Kidney (tissue), 14 donors: Measurements from ENCODE around the gene NPPA. TPM values are rescaled to one million over a fixed set of nuclear protein-coding genes. Genes with fewer than 3 reads are reported as not detected.
A peak's percentile ranks its signal among the peaks of the same experiment; 100 is the strongest.
"Not testable (repeated sequence)": the region's sequence is repeated elsewhere in the genome, so short reads cannot be mapped to it uniquely, and the experiment has no call there.

Source experiments
- DNase-seq, 5 donors: peaks; one replicate each; pipeline ENCODE4 v3.0.0-alpha.2; 2013 to 2020
- FAIRE-seq: peaks from 2 replicates; lab custom pipeline; 2012; peaks lifted over from hg19 to GRCh38; lab: Jason Lieb, UNC
- H3K27ac ChIP-seq, 2 donors: one replicate each; pipeline ENCODE4 v1.7.0; 2013; ENCODE audit warnings: low read depth in 2 of 2, low read length in 2 of 2, inconsistent platforms in 1 of 2
- H3K27me3 ChIP-seq: one replicate; pipeline ENCODE4 v1.7.1; 2013; ENCODE audit warnings: low read length, inconsistent platforms; ENCODE audit not compliant: control insufficient read depth, insufficient read depth
- H3K36me3 ChIP-seq, 3 donors: one replicate each; pipeline versions ENCODE4 v1.7.0 to v1.7.1; 2013; ENCODE audit warnings: low read length in 3 of 3, control low read depth in 1 of 3, inconsistent platforms in 1 of 3; ENCODE audit not compliant: insufficient read depth in 3 of 3, control insufficient read depth in 2 of 3
- H3K4me1 ChIP-seq, 3 donors: one replicate each; pipeline versions ENCODE4 v1.7.0 to v1.7.1; 2013; ENCODE audit warnings: low read length in 3 of 3, inconsistent platforms in 1 of 3, low read depth in 1 of 3; ENCODE audit not compliant: control insufficient read depth in 2 of 3, insufficient read depth in 2 of 3
- H3K4me3 ChIP-seq, 3 donors: one replicate each; pipeline versions ENCODE4 v1.7.0 to v1.8.1; 2013; ENCODE audit warnings: low read length in 3 of 3, control low read depth in 1 of 3, inconsistent platforms in 1 of 3
- H3K9ac ChIP-seq, 3 donors: one replicate each; pipeline versions ENCODE4 v1.7.0 to v1.7.1; 2013; ENCODE audit warnings: low read length in 3 of 3, control low read depth in 1 of 3, inconsistent platforms in 1 of 3
- H3K9me3 ChIP-seq, 3 donors: one replicate each; pipeline versions ENCODE4 v1.7.0 to v1.7.1; 2013; ENCODE audit warnings: low read length in 3 of 3, control low read depth in 1 of 3, inconsistent platforms in 1 of 3; ENCODE audit not compliant: control insufficient read depth in 2 of 3, insufficient read depth in 1 of 3
- intact Hi-C: fragments of 100-400 bp; cut with DNase I; formaldehyde crosslinking; loops from one replicate; pipeline ENCODE4 v1.11.1; 2022
- polyA plus RNA-seq: library from polyadenylated mRNA; stranded (reverse); fragments of 350-450 nt; fragmentation: Illumina TruSeq; extraction: RNeasy Lipid Tissue Mini Kit (QIAGEN cat#74804); gene quantifications from one replicate; pipeline ENCODE4 v1.2.3, GENCODE V29; 2014; ENCODE audit warnings: low read depth, low replicate concordance; ENCODE audit not compliant: insufficient read depth
- total RNA-seq: library from RNA; stranded (reverse); fragmentation: NEBNext Ultra II Directional; extraction: Animal tissue kit (Norgen Biotek cat#: 25700); gene quantifications from one replicate; pipeline ENCODE4 v1.2.1, GENCODE V29; 2021
- TF ChIP-seq, protein P1 (sequence below): IDR thresholded peaks from 3 replicates; pipeline ENCODE4 v1.5.1; 2012; ENCODE audit warnings: mild to moderate bottlenecking, moderate library complexity, borderline replicate concordance; ENCODE audit not compliant: insufficient read depth; ENCODE audit errors: extremely low read depth
- donor health status: control.
- donor health status: control.
- donor health status: control.
- donor health status: control.
- donor health status: control.
- donor health status: DM: yes; HTN: yes; CAD: no.
- donor health status: Normal renal cell carcinoma (clear cell type).

NPPA gene
- total and polyA plus RNA-seq, 2 donors from 2014 or later, result 0.50 TPM; not detected in 1

DNA sequence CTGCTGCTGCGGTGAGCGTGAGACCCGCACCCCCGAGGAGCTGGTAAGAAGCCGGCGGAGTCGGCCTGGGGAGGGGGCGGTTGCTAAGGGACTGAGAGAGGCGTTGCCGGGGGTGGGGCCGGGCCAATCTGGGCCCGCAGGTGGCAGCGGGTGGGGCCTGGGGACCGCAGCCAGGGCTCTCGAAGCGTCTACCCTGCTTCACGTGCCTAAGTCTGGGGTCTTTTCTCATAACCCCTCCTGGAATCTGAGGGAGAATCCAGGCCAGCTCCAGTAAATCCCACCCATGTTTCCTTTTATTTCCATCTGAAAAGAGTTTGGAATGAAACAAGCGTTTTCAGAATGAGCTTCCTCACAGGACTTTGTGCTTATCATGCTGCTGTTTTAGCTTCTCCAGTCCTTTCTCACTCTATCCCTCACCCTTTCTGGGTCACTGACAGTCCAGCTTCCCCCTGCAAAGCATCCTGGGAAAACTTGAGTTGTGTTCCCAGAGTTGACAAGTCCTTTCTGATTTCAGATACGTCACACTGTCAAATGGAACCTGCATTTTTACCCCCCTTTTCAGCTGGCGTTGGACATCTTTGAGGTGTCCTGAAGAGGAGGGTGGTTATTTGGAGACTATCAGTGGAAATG is 41.2 kb downstream of the NPPA start:
- intact Hi-C loops, result no loop called here
- Histone ChIP-seq H3K4me3 (peak overlapping the region; percentile 68 to 87 (median 87)), H3K36me3 (peaks cover 3 to 21% (median 5%) of the 10 kb centered on the region in 3 donors), H3K4me1 (peaks cover 11 to 35% (median 29%) of the 10 kb centered on the region in 3 donors), H3K27me3 (no peaks in the 10 kb centered on the region), H3K9ac (peak overlapping the region; percentile 68 to 86 (median 81)), H3K27ac (peak overlapping the region; percentile 99), H3K9me3 (no peaks in the 10 kb centered on the region)
- no peak for FAIRE-seq
- TF ChIP-seq, protein P1, sequence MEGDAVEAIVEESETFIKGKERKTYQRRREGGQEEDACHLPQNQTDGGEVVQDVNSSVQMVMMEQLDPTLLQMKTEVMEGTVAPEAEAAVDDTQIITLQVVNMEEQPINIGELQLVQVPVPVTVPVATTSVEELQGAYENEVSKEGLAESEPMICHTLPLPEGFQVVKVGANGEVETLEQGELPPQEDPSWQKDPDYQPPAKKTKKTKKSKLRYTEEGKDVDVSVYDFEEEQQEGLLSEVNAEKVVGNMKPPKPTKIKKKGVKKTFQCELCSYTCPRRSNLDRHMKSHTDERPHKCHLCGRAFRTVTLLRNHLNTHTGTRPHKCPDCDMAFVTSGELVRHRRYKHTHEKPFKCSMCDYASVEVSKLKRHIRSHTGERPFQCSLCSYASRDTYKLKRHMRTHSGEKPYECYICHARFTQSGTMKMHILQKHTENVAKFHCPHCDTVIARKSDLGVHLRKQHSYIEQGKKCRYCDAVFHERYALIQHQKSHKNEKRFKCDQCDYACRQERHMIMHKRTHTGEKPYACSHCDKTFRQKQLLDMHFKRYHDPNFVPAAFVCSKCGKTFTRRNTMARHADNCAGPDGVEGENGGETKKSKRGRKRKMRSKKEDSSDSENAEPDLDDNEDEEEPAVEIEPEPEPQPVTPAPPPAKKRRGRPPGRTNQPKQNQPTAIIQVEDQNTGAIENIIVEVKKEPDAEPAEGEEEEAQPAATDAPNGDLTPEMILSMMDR, result no peak
- peak in 2 of 5 donors; percentile 8 to 51 for DNase-seq

DNA sequence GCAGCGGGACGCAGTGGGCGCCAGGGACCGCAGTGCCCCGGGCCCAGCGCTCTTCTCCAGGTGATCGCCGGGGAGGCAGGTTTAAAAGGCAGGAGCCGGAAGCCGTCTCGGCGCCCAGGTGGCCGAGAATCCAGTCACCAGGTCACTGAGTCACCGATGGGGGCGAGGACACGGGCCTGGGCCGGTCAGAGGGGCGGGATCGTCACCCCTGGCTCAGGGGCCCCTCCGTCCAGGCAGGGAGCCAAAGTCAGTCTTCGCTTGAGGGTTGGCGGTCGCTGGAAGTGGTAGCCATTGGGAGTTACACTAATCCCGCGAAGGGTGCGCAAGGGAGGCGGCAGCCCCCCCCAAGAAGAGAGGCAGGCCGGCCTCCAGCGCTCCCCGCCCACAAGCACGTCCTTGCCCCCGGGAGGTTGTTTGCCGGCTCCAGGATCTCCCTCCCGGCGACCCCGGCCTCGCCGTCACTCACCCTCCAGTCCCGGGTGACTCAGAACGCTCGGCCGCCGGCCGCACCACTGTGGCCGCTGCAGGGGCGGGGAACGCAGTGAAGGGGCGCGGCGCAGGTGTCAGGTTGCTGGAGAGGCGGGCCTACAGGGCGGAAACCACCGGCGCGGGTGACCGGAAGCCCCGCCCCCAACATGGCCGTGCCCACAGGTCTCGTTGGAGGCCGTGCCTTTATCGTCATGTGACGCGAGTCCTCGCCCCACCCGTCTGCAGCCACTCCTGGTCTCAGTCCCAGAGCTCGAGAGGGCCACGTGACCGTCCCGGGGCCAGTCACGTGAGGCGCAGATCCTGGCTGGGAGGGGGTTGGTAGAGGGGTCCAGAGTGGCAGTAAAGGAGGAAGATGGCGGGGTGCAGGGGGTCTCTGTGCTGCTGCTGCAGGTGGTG is 41.9 kb downstream of the NPPA start, which contains the start of the genes CLCN6 and MTHFR:
CLCN6 (plus strand) TSS at position 770 of the 885 bp plus-strand sequence; CDS start at position 842, 72 bp downstream.
MTHFR (minus strand) TSS at position 543 of the 885 bp plus-strand sequence. CDS start 2,848 bp downstream, outside the sequence.
- no peaks in the 10 kb centered on the region for H3K27me3 ChIP-seq
- H3K4me1 ChIP-seq, result peaks cover 11 to 36% (median 29%) of the 10 kb centered on the region in 3 donors
- intact Hi-C loops, result no loop called here
- peak within 1 kb of the TSS; percentile 68 to 87 (median 87) for H3K4me3 ChIP-seq
- H3K27ac ChIP-seq, result peak within 1 kb of the TSS; percentile 99
- TF ChIP-seq, protein P1, result no peak
- FAIRE-seq (peak; percentile 37), DNase-seq (peak; percentile 99 to 100 (median 100))
- H3K9ac ChIP-seq, result peak within 1 kb of the TSS; percentile 68 to 86 (median 81)
- H3K9me3 ChIP-seq, result no peaks in the 10 kb centered on the region
- H3K36me3 ChIP-seq, result peaks cover 3 to 24% (median 4%) of the 10 kb centered on the region in 3 donors

DNA sequence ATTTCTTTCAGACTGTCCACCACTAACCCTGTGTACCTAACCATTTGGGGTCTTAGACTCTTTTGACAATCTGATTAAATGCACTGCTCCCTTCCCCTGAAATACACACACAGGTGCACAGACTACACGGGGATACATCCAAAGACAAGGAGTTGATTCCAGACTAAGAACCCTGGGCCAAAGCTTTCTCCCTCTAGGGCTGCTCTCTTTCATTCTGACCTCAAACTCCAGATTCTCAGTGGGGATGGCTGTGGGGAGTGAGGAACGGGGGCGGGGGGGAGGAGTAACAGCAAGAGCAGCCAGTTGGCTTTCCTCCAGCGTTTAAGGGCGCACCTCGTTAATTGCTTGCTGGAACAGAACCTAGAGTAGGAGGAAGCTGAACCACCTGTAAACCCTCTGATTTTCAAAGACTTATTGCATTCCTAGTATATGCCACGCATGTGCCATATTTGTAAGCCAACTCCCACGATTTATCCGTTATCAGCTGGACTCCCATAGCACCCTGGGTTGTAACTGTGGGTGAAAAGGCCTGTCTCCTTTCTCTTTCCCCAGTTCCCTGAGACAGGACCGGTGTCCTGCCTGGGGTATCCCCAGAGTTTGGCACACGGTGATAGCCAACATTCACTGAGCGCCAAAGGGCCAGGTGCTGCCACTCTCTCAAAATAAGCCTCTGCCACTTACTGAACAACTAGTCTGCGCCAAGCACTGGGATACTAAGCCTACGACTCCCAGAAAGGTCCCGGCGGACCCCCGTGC is 42.7 kb downstream of the NPPA start:
- Histone ChIP-seq H3K27ac (peak overlapping the region; percentile 99), H3K4me3 (peak overlapping the region; percentile 67 to 68 (median 68)), H3K9ac (peak overlapping the region; percentile 55 to 77 (median 70)), H3K9me3 (no peaks in the 10 kb centered on the region), H3K36me3 (peaks cover 3 to 25% (median 11%) of the 10 kb centered on the region in 3 donors), H3K27me3 (no peaks in the 10 kb centered on the region), H3K4me1 (peaks cover 11 to 36% (median 29%) of the 10 kb centered on the region in 3 donors)
- peak; percentile 65 to 84 (median 70) for DNase-seq
- TF ChIP-seq, protein P1, result no peak
- intact Hi-C loops, result no loop called here
- FAIRE-seq, result no peak

DNA sequence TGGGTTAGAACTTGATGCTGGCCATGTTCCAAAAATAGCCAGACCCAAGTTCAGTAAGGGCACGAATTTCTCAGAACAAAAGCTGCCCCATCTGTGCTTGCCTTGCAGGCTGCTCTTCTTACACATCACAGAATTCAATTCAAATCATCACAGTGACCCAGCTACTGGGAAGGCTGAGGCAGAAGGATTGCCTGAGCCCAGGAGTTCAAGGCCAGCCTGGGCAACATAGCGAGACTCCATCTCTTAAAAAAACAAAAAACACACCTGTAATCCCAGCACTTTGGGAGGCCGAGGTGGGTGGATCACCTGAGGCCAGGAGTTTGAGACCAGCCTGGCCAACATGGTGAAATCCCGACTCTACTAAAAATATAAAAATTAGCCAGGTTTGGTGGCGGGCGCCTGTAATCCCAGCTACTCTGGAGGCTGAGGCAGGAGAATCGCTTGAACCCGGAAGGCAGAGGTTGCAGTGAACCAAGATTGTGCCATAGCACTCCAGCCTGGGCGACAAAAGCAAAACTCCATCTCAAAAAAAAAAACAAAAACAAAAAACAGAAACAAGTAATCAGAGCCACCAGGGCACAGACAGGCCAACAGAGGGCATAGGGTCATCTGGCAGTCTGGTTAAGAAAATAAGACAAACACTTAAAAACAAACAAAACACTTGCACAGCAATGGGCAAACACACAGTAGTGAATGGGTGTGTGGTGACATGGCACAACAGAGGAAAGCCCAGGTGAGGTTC is 43.5 kb downstream of the NPPA start:
- H3K9me3 ChIP-seq, H3K27me3 ChIP-seq, FAIRE-seq, intact Hi-C loops: not testable (repeated sequence)
- Histone ChIP-seq H3K9ac (peak overlapping the region in 2 of 3 donors; percentile 37 to 78), H3K27ac (peak overlapping the region; percentile 90 to 99), H3K4me3 (peak overlapping the region; percentile 63 to 80 (median 80)), H3K4me1 (peaks cover 11 to 36% (median 29%) of the 10 kb centered on the region in 3 donors), H3K36me3 (peaks cover 2 to 20% (median 13%) of the 10 kb centered on the region in 3 donors)
- peak in 1 of 5 donors; percentile 34 for DNase-seq
